GM21381 (cell line): ENCODE data around the gene PIGU.
"Not testable (repeated sequence)": the region's sequence is repeated elsewhere in the genome, so short reads cannot be mapped to it uniquely, and the experiment has no call there.

Experiments used
- ATAC-seq: cut with Tn5 transposase; IDR thresholded peaks from one replicate; pipeline ENCODE4 v1.9.1; 2021; ENCODE audit warnings: mild to moderate bottlenecking, moderate library complexity; ENCODE audit not compliant: unreplicated experiment

Gene PIGU

GRCh38 chr20:34624629-34625028 lies 52.3 kb downstream of the PIGU start:
- ATAC-seq = no peak

- ATAC-seq = no peak
Measured at GRCh38 chr20:34622821-34623451, 54.0 kb downstream of the PIGU start.

GRCh38 chr20:34621383-34622367 lies 55.2 kb downstream of the PIGU start:
- ATAC-seq = no peak

DNA sequence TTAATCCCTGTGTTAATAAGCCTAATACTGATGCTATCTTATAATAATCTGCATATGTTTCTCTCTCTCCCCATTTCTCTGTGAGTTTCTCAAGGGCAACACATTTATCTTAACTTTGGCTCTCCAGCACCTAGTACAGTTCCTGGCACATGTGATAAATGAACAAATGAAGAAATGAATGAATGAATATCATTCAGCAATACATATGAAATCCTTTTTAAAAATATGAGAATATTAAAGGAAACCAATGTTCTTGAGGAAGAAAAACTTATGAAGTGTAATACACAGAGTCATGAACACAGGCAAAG lies 55.9 kb downstream of the PIGU start:
- no peak for ATAC-seq

DNA sequence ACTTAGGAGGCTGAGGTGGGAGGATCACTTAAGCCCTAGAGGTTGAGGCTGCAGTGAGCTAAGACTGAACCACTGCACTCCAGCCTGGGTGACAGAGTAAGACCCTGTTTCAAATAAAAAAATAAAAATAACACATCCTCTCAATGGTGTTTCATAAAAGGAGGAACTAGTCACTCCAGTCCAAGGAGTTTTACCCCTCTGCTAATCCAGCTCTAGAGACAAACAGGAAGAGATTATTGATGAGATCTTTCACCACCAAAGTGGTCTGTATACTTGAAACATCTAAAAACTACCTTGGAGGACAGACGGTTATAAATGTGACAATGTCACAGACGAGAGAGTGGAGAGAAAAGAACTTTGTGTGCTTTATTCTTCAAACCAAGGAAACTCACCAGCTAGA lies 58.2 kb downstream of the PIGU start:
- no peak for ATAC-seq

- not testable (repeated sequence) for ATAC-seq
Measured at GRCh38 chr20:34616913-34617312, 60.0 kb downstream of the PIGU start.

GRCh38 chr20:34615477-34615876 lies 61.4 kb downstream of the PIGU start:
- no peak for ATAC-seq

DNA sequence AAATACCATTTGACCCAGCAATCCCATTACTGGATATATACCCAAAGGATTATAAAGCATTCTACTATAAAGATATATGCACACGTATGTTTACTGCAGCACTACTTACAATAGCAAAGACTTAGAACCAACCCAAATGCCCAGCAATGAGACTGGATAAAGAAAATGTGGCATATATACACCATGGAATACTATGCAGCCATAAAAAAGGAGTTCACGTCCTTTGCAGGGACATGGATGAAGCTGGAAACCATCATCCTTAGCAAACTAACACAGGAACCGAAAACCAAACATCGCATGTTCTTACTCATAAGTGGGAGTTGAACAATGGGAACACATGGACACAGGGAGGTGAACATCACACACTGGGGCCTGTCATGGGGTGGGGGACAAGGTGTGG lies 64.9 kb downstream of the PIGU start:
- not testable (repeated sequence) for ATAC-seq

GRCh38 chr20:34607066-34607465 lies 69.8 kb downstream of the PIGU start:
- no peak for ATAC-seq

DNA sequence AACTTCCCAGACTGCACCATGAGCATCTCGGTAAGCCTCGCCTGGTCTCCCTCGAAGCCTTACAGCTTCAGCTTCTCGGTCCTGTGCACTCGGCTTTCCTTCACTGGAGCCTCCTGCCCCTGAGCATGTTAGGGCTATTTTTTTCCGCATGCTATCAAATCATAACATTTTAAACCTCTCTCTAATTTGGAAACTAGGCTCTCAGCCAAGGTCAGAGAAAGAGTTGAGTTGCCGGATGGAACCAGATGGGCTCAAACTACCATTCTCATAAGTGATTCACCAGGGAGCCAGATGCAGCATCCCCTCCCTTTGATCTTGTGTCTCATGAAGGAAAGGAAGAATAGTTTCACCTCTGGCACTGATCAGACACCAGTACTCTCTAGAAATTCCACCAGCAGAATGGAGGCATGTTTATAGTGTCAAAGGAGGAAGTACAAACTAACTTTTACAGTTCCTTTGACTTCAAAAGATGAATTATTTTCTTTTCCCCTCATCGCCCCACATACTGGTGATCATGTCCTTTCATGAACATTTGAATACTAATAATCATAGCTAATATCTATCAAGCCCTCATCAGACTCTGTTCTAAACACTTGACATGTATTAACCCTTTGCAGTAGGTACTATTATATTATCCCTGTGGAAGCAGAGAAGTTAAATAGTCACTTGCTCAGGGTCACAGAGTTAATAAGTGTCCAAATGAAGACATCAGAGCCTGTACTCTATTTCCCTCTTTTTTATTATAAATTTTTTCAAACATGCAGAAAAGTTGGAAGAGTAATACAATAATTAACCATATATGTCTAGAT lies 71.7 kb downstream of the PIGU start:
- no peak for ATAC-seq

- no peak for ATAC-seq
Measured at GRCh38 chr20:34600892-34601653, 75.8 kb downstream of the PIGU start.

DNA sequence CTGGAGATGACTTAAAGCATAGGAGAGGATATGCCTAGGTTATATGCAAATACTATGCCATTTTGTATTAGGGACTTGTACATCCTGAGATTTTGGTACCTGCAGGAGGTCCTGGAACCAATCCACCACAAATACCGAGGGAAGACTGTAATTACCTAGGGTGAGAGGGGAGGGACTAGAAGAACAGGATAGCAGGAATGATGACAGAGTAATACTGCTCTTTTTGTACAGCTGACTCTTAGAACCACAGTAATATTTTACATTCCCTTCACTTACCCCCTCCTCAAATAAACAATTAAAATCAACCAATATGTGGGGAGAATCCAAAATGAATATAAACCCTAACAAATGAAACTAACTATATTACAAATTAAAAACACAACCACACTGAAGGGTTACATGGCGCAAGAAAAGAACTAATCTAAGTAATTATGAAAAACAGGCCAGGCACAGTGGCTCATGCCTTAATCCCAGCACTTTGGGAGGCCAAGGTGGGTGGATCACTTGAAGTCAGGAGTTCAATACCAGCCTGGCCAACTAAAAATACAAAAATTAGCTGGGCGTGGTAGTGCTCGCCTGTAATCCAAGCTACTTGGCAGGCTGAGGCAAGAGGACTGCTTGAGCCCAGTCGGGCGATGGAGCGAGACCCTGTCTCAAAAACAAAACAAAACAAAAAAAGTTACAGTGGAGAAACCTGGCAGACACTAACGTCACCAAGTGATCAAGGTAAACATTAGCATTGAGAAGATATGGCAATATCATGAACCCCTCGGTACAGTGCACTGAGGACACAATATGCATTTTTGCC lies 81.3 kb downstream of the PIGU start:
- no peak for ATAC-seq

- no peak for ATAC-seq
Measured at GRCh38 chr20:34586488-34587163, 90.3 kb downstream of the PIGU start.

- ATAC-seq = no peak
Measured at GRCh38 chr20:34585019-34585418, 91.9 kb downstream of the PIGU start.

- ATAC-seq = no peak
Measured at GRCh38 chr20:34583544-34583943, 93.3 kb downstream of the PIGU start.

DNA sequence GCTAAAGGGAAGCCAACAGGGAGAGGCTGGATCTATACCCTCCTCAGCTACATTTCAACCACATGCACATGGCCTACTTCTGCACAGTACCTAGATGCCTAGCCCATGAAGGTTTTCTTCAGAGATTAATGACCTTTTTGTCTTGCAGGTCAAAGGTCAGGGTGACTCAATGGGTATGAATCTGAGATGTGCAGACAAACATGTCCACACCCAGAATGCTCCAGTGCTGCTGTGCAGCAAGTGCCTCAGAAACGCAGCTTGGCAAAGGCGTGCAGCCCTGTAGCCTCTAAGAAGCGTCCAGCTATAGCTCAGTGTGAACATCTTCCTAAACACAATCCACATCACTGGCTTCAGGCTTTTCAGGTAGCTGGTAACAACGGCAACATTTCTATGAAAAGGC lies 94.0 kb downstream of the PIGU start:
- ATAC-seq = no peak

- ATAC-seq = no peak
Measured at GRCh38 chr20:34582221-34582620, 94.7 kb downstream of the PIGU start.

DNA sequence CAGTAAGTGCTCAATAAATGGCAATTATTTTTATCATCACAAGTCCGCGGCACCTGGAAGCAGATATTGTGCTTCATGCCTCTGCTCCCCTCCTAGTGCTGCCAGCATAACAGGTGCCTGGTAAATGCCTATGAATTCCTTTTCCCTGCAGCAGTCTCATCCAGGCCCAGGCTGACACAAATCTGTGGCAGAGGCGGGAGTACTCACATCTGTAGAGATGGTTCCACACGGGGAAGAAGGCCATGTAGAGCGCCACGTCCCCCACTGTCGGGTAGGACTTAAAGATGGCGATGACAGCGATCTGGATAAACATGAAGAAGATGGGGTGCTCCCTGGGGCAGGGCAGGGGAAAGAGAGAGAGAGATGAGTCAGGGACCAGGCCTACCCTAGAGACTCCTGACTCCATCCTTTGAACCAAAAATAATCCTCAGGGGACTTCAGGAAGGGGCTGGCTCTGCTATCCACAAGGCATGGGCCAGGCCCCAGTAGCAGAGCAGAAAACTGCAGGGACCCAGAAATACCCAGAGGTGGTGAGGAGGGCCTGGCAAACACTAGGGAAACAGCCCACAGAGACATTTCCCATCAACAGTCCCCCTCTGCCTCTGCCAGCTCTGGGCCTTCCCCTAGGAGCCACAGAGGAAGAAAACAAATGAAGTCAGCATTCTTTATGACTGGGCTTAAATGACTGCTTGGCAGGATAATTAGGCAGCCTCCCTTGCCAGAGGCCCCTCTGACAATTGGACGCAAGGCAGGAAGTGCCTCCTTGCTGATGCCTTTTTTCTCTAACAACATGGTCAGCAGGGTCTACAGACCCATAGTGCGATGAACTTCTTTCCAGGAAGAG lies 95.3 kb downstream of the PIGU start:
- ATAC-seq = no peak
